ENCODE results near the gene FOXD4L5.
"Not testable (repeated sequence)": the region's sequence is repeated elsewhere in the genome, so short reads cannot be mapped to it uniquely, and the experiment has no call there.

Gene FOXD4L5

GRCh38 chr9:65285109-65285508, at the start of gene FOXD4L5:
TSS of gene FOXD4L5 (minus strand) at chr9:65285209. CDS start at chr9:65284377, 832 bp downstream.
- DNase-seq = not testable (repeated sequence)

- DNase-seq = not testable (repeated sequence)
Observed at GRCh38 chr9:65283943-65284342, 1.1 kb downstream of the FOXD4L5 start.

GRCh38 chr9:65282976-65283375, 2.0 kb downstream of the FOXD4L5 start:
- not testable (repeated sequence) for DNase-seq
